Effector CD8-positive, alpha-beta T cell (primary cell): ENCODE results near the gene RBFOX2.

ENCODE experiments used
- DNase-seq: peaks from one replicate; lab custom pipeline; 2025; lab: John Stamatoyannopoulos, UW

RBFOX2 gene

DNA sequence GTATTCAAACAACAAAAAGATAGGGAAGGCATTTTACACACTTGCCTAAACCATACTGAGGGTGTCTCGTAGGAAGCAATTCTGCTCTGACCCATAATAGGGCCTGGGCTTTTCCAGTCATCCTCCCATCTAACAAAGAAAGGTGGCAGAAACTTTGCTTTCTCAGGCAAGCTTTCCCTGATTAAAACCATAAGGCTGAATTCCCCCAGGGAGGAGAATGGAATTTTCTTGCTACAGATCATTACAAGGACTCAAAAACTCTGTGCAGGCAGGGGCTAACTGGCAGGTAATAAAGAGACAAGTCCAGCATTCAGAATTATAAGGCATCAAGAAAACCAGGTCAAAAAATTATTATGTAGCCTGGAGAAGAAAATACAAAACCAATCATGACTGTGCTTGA lies 90.4 kb downstream of the RBFOX2 start:
- no peak for DNase-seq

DNA sequence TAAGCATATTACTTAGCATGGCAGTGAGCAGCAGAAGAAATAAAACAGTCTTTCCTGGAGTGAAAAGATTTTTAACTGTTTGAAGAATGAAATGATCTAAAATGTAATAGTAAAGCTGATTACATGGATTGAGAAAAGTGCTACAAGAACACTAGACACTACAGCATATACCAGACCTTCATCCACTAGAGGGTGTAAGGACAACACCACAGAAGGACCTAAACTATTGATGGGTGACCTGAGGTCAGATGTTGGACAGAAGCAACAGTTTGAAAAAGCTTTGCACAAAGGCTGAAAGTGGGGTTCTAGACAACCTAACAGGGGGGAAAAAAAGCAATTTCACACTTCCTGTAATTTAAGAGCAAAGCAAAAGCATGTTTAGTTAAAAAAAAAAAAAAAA lies 97.7 kb downstream of the RBFOX2 start:
- no peak for DNase-seq

GRCh38 chr22:35928285-35928798 lies 100.3 kb downstream of the RBFOX2 start:
- no peak for DNase-seq

- no peak for DNase-seq
These were observed 105.6 kb downstream of the RBFOX2 start for GRCh38 chr22:35923026-35923425.

GRCh38 chr22:35921777-35922176 lies 106.8 kb downstream of the RBFOX2 start:
- DNase-seq: no peak

DNA sequence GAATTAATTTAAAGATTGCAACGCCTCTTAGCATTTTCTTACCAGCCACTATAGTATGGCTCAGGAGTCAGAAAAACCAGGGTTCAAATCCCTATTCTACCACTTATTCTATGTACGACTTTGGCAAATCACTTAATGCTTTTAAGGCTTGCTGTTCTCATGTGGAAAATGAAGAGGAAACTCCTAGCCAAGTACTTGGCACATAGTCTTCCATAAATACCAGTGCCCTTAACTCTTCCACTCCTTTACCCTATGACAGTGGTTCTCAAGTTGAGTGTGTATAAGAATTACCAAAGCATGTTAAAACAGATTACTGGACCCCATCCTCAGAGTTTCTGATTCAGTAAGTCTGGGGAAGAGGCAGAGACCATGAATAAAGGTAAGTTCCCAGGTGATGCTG lies 107.6 kb downstream of the RBFOX2 start:
- DNase-seq: no peak

DNA sequence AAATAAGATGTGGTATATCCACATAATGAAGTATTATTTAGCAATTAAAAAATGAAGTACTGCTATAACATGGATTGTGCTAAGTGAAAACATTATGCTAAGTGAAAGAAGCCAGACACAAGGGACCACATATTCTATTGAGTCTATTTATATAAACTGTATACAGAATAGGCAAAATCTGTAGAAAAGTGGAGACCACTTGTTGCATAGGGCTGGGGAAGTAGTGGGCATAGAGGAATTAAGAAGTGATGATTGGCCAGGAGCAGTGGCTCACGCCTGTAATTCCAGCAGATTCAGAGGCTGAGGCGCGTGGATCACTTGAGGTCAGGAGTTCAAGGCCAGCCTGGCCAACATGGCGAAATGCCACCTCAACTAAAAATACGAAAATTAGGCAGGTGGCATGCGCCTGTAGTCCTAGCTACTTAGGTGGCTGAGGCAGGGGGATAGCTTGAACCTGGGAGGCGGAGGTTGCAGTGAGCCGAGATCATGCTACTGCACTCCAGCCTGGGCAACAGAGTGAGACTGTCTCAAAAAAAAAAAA lies 109.6 kb downstream of the RBFOX2 start:
- DNase-seq: no peak

DNA sequence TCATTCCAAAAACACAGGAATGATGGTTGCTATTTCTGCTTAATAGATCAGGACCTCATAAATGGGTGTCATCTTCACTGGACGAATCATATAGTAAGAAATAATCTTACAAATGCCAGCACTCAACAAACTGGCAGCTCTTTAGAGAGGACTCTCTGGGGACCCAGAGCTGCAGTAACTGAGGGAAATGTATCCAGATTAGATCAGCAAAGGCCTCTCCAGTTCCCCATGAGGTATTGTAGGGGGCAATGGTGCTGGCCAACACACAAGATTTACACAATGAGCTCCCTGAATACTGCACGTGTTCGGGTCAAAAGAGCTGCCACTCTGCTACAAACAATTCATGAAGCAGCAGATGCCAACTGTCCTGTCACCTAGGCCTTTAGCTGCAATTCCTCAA lies 110.2 kb downstream of the RBFOX2 start:
- DNase-seq: no peak

DNA sequence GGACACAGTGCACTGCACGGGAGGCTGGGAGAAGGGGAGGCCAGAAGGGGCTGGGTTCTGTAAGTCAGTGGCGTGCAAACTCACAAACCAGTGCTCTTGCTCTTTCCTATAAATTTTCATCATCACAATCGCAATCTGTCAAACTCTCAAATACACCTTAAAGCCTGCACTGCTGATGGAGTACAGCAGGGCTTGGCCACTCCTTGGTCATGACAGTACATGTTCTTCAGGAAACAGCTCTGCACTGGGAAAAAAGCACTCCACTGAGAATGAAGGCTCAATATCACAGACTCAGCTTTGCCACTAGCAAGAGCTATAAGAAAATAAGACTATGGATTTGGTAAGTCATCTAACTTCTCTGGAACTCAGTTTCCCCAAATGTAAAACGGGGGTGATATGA lies 111.0 kb downstream of the RBFOX2 start:
- no peak for DNase-seq

DNA sequence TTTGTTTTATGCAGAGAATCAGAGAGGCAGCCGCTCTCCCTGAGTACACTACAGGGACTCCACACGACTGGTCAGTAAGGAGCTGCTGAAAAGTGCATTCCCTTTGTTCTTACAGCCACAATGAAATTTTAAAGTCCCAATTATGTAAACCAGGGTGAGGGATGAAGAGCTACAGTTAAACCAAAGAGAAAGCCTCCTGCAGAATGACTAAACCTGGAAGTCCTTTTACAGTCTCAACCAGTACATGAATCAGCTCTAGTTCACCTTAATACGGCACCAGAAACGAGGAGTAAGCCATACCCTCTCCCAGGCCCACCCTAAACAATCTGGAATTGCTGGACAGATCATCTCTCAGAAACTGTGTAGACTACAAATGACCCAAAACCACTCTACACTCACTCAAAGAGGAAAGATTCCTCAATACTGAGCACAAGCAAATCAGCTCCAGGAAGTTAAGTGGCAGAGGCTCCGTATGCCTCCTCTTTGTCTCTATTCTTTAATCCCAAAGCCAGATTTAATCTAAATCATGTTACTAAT lies 113.1 kb downstream of the RBFOX2 start:
- DNase-seq: no peak

- no peak for DNase-seq
These were observed 113.8 kb downstream of the RBFOX2 start for GRCh38 chr22:35914665-35915476.

DNA sequence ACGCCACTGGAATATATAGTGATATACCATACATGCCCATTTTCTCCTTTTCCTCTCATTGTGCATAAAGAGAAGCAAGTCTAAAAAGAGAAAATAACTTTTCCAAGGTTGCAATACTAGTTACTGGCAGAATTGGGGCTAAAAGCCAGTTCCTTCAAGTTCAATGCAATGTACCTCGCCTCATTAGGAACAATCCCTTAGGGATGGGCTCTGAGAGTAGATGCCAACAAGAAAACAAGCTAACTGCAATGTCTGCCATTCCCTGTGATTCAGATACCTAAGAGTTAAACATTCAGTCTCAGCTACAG lies 114.3 kb downstream of the RBFOX2 start:
- DNase-seq: no peak

- no peak for DNase-seq
These were observed 114.7 kb downstream of the RBFOX2 start for GRCh38 chr22:35913925-35914324.

GRCh38 chr22:35912658-35913057 lies 116.0 kb downstream of the RBFOX2 start:
- no peak for DNase-seq

- no peak for DNase-seq
These were observed 116.7 kb downstream of the RBFOX2 start for GRCh38 chr22:35911877-35912276.

DNA sequence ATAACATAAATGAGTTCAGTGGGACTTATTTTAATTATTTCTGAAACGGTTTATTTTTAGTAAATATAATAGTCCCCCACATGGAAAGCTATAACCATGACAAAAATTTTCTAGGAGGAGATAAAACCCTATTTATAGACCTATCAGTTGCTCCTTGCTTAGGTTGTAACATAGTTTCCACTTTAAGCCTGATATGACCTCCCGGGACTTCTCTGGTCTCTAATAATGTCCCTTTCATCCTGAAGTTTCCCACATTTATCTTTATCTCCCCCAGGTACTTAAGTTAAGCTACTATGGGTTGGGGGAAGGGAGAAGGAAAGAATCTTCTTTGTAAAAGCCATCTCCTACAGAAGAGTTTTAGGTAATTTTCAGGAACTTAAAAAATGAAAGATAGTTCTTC lies 117.7 kb downstream of the RBFOX2 start:
- DNase-seq: no peak

DNA sequence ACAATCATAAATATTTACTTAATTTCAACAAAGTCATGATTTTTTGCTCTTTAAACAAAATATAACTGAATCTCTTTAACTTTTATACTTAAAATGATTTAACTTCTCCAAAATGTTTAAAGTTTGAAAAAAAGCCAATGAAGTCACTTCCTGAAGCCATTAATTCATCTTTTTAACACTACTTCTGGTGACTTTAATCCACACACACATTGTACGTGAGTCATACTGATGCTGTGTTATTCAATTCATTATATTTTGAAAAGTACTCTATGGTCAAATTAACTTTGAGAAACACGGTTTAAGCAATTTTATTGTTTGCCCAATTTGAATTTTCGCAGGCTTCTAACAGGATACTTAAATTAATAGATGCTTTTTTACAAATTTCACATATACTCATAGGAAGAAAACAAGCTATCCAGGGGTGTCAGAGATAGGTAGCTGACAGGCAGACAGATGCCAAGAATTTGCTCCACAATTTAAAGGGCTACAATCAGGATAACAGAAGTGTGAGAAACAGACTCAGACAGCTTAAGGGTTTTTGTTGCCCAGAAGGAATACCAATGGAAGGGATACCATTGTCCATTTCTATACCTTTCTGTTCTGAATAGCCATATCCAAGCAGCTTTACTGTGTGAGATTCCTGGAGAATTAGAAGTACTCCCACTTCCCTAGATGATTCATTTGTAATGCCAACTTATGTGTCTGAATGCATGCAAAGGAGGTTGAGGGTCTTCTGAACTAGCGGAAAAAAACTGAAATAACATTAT lies 118.4 kb downstream of the RBFOX2 start:
- no peak for DNase-seq

DNA sequence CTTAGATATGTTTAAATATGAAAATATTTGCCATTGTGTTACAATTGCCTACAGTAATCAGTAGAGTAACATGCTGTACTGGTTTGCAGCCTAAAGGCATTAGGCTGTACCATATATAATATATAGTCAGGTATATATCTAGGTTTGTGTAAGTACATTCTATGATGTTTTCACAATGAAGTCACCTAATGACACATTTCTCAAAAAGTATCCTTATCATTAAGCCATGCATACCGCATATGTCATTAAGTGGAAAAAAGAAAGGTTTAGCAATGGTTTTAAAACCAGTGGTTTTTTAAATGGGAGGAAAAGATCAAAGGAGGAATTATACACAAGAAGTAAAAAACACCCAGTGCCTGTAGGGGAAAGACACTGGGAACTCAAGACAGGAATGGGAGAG lies 122.7 kb downstream of the RBFOX2 start:
- no peak for DNase-seq

GRCh38 chr22:35904752-35905151 lies 123.9 kb downstream of the RBFOX2 start:
- DNase-seq: no peak

- no peak for DNase-seq
These were observed 124.3 kb downstream of the RBFOX2 start for GRCh38 chr22:35904336-35904692.

GRCh38 chr22:35903571-35904335 lies 124.9 kb downstream of the RBFOX2 start:
- DNase-seq: no peak
